NOMO-1 treated with DMSO at 0.1 percent for 48 hours (cell line): ENCODE results near the gene MORC4.

Source experiments
- DNase-seq: peaks from one replicate; lab custom pipeline; 2025; ENCODE audit not compliant: unreplicated experiment; lab: John Stamatoyannopoulos, UW

Gene MORC4

DNA sequence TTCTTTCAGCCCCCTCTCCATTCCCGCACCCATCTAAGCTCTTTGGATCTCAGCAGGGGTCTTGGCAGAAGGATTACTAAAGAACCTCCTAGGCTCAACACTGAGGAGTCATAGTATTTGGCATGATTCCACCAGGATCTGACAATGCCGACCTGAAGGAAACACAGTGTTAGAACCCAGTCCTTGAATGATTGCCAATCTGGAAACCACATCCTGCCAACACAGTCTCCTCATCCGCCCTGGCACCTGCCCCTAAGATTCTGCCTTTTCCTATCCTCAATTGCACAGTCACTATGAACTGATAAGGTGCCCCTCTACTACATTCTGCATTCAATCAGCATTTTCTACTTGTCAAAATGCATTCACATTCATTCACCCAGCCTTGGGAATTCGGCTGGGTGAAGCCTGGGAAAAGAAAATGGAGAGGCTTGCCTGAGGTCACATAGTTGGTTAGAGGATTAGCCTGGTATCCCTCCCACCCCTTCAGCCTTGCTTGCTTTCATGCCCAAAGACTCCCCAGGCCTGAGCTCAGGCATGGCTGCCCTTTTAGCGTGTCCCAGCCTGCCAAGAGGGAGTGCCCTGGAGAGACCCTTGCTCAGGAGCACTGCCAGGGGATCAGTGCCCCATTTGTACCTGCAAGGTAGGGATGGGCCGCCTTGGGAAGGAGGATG lies 82.0 kb downstream of the MORC4 start:
- DNase-seq, result no peak

DNA sequence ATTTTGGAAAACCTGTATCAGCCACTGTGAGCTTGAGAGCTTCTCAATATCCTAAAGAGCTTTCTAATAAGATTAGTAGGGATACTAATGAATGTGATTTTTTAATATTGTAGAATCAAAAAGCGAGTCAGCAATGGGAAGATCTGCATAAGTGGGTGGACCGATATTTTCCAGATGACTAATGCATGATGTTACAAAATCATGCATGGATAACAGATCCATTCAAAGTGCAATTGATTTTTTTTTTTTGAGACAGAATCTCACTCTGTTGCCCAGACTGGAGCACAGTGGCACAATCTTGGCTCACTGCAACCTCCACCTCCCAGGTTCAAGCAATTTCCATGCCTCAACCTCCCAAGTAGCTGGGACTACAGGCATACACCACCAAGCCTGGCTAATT lies 87.1 kb downstream of the MORC4 start:
- DNase-seq, result no peak

DNA sequence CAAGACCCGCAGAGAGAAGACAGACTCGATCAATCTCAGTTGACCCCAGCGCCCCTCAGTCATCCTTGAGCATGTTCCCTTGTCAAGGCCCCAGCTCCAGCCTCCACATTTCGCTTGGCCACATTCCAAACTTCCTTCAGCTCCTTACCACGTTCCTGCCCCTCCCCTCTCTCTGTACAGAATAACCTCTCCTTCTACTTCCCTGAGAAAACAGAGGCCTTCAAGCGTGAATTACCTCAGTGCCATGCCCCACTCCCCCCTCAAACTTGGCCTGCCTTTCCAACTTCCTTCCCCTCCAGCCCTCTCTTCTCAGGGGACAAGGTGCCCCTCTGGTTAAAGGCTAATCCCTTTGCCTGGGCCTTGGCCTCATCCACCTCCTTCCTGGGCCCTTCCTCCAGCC lies 93.7 kb downstream of the MORC4 start:
- DNase-seq, result no peak

GRCh38 chrX:106905064-106905708 lies 94.8 kb downstream of the MORC4 start:
- no peak for DNase-seq

GRCh38 chrX:106903856-106904528 lies 96.0 kb downstream of the MORC4 start:
- no peak for DNase-seq

GRCh38 chrX:106903291-106903824 lies 96.7 kb downstream of the MORC4 start, which contains the start of gene RIPPLY1:
RIPPLY1 (minus strand) TSS chrX:106903341; CDS start chrX:106903287, 54 bp downstream.
- DNase-seq, result no peak

GRCh38 chrX:106902684-106903083 lies 97.3 kb downstream of the MORC4 start:
- DNase-seq, result no peak

- DNase-seq, result no peak
These were observed 98.2 kb downstream of the MORC4 start for GRCh38 chrX:106901781-106902219.

DNA sequence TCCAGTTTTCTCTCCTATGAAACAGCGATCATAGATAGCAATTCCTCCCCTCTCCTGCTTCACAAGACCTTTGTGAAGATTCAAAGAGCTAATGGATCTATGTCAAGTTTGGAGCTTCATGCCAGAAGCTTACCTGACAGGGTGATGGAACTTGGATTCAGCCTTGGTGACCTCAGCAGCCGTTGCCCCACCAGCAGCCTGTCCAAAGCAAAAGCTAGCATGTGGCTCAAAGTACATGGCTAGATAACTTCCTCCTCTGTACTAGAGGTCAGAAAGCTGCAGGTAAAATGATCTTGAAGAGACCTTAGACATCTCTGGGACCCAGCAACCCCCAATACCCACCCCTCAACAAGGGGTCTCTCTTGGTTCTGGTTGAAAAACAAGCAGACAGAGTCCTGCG lies 98.7 kb downstream of the MORC4 start:
- no peak for DNase-seq

- DNase-seq, result no peak
These were observed 100.2 kb downstream of the MORC4 start for GRCh38 chrX:106899841-106900240.

- DNase-seq, result no peak
These were observed 100.7 kb downstream of the MORC4 start for GRCh38 chrX:106899276-106899675.

GRCh38 chrX:106898462-106898861 lies 101.5 kb downstream of the MORC4 start:
- DNase-seq, result peak; percentile 46

- no peak for DNase-seq
These were observed 102.8 kb downstream of the MORC4 start for GRCh38 chrX:106897259-106897658.

DNA sequence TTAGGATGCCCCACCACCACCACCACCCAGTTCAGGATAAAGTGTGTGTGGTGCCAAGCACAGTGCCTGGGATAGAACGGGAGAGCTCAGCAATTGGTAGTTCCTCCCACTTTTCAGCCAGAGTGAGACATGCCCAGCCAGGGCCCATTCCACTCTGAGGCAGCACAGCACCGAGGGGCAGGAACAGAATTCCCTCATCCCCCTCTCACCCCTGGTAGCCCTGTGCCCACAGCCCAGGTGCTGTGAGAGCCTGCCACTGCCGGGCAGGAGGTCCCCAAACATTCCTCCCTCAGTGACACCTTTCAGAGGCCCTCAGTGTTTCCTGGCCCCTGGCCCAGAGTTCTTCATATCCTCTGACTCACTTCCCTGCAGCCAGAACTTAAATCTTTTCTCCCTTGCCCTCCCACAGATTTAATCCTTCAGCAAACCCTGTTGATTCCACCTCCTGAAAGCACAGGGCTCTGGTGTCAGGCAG lies 105.0 kb downstream of the MORC4 start:
- DNase-seq, result no peak

DNA sequence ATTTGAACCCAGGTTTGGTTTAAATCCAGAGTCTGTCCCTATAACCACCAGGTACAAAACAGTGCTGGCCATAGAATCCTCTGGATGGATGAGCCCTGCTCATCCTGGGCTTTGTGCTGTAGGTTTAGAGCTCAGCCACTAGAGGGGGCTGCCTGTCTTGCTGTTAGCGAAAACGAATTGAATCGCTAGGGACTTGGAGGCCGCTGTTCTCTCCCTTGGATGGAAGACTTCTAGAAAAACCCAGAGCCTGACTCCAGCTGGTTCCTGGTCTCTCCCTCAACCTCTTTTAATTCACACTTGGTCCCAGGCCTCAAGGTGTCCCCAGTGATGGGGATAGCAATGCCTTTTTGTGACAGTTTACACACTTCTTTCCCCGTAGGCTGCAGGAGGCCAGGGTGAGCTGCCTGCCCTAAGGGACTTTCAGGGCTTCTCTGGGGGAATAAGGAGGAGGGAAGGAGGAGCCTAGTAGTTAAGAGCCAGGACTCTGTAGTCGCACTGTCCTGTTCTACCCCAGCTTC lies 105.6 kb downstream of the MORC4 start:
- DNase-seq, result peak; percentile 34

DNA sequence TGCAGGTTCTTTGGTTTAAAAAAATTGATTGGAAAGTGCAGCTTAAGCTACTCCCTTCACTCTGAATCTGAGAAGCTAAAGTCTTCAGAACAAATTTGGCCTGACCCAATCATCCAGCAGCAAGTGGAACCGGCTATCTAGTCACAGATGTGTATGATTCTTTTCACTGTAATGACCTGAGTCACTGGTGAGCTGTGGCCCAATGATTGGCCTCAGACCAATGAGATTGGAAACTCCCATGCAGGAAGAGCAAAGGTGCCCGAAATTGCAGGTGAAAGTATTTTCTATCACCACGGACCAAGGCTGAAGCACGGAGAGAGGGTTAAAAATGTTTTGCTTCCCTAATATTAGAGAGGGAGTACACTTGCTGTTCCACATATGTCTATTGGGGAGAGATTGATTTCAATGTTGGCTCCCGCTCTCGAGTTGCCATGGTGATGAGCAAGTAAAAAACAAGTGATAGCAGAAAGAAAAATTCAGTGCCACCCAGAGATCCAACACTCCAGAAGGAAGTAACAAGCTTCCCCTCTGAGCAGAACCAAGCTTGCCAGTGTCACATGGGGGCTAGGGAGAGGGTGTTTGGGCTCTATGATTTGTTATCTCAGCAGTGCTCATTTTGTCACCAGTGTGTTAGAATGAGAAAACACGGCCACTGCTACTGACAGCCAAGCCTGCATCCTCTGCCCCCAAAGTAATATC lies 108.1 kb downstream of the MORC4 start:
- DNase-seq, result no peak
